Endothelial cell of hepatic sinusoid (primary cell): ENCODE measurements around the gene PRKAR2B.

Source experiments
- in situ Hi-C: cut with HindIII; loops from 2 replicates; pipeline ENCODE4 v1.10.0; 2017; ENCODE audit warnings: low sequenced_read_pairs

Gene PRKAR2B

DNA sequence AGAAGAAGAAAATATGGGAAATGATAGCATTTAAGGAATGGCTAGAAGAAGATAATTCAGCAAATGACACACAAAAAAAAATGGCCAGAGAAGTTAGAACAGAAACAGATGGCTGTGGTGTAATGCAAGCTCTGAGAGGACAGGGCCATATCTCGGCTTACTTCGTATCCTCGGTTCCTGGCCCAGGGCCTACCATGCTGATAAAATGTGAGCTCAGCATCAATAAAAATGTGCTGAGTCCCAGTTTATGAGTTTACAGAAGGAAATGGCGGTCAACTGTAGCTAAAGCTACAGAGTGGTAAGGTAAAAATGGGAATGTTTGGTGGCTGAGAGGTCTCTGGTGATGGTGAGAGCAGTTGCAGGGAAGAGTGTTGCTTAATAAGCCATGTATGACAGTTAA is 165.1 kb downstream of the PRKAR2B start:
- in situ Hi-C loops: no loop called here

DNA sequence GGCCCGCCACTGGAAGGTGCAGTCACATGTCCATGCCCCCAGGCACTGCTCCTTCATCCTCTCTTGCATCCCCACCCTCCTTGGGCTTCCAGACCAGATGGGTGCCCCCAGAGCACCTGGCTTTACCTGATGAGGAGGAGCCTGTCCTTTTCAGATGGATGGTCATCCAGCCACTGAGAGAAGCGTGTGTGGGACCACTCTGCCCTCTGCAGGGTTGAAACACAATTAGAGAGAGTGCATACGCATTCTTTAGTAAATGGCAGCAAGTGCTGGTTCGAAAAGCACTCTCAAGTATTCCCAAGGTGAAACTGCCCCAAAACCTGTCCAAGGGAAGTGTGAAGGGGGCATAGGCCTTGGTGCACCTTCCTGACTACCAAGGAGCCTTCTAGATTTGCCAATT is 165.9 kb downstream of the PRKAR2B start:
- in situ Hi-C loops: no loop called here
